HepG2 (cell line): Measurements from ENCODE around the gene ITGB5. TPM values are rescaled to one million over a fixed set of nuclear protein-coding genes. Genes with fewer than 3 reads are reported as not detected.

Experiments
- BRF2 ChIP-seq: sonication (generic); formaldehyde crosslinking; IDR thresholded peaks from 2 replicates; pipeline ENCODE4 v1.8.1; 2022; ENCODE audit warnings: mild to moderate bottlenecking, missing genetic modification reagents
- CEBPG ChIP-seq: IDR thresholded peaks from 2 replicates; pipeline ENCODE4 v1.6.1; 2016
- E2F1 ChIP-seq: sonication (generic); formaldehyde crosslinking; IDR thresholded peaks from 2 replicates; pipeline ENCODE4 v1.5.0; 2020; ENCODE audit warnings: missing genetic modification reagents
- ERF ChIP-seq: IDR thresholded peaks from 2 replicates; pipeline ENCODE4 v1.6.1; 2018; ENCODE audit warnings: missing biosample characterization, missing genetic modification reagents
- FOXA1 ChIP-seq, 2 experiments: fragments of 450-650 bp in 1 of 2; sonication (generic) in 1 of 2; formaldehyde crosslinking in 1 of 2; IDR thresholded peaks; 2 replicates each; pipeline versions ENCODE4 v1.4.0 to v1.6.1; 2016 to 2020; ENCODE audit warnings: missing genetic modification reagents in 1 of 2
- FOXO1 ChIP-seq: sonication (generic); formaldehyde crosslinking; IDR thresholded peaks from 2 replicates; pipeline ENCODE4 v1.4.0; 2020; ENCODE audit warnings: missing genetic modification reagents
- FOXP1 ChIP-seq, 2 experiments: fragments of 450-650 bp in 1 of 2; IDR thresholded peaks; 2 replicates each; pipeline ENCODE4 v1.6.1; 2017 to 2018; ENCODE audit warnings: antibody characterized with exemption in 1 of 2
- GATA4 ChIP-seq: sonication (generic); IDR thresholded peaks from 2 replicates; pipeline ENCODE4 v1.6.1; 2016; ENCODE audit warnings: antibody characterized with exemption, low read depth, borderline replicate concordance
- HDAC2 ChIP-seq: sonication (generic); formaldehyde crosslinking; IDR thresholded peaks from 2 replicates; pipeline ENCODE4 v1.4.0; 2020; ENCODE audit warnings: missing genetic modification reagents
- HES4 ChIP-seq: sonication (generic); formaldehyde crosslinking; IDR thresholded peaks from 2 replicates; pipeline ENCODE4 v1.9.0; 2021; ENCODE audit warnings: mild to moderate bottlenecking, missing genetic modification reagents, borderline replicate concordance
- HNRNPH1 ChIP-seq: fragments of 200-400 bp; formaldehyde crosslinking; optimal IDR thresholded peaks from 2 replicates; pipeline ENCODE3; 2017; ENCODE audit warnings: mild to moderate bottlenecking, low read depth, low read length
- JUNB ChIP-seq: sonication (generic); formaldehyde crosslinking; IDR thresholded peaks from 2 replicates; pipeline ENCODE4 v1.8.0; 2022; ENCODE audit warnings: missing genetic modification reagents, mild to moderate bottlenecking, borderline replicate concordance
- MEF2D ChIP-seq: sonication (generic); formaldehyde crosslinking; IDR thresholded peaks from 2 replicates; pipeline ENCODE4 v1.5.1; 2020; ENCODE audit warnings: mild to moderate bottlenecking, missing genetic modification reagents
- NFIC ChIP-seq: IDR thresholded peaks from 2 replicates; pipeline ENCODE4 v1.6.1; 2012; ENCODE audit warnings: mild to moderate bottlenecking, low read length, inconsistent platforms
- NFKB2 ChIP-seq: sonication (generic); formaldehyde crosslinking; IDR thresholded peaks from 2 replicates; pipeline ENCODE4 v1.4.0; 2020; ENCODE audit warnings: missing genetic modification reagents, borderline replicate concordance
- NKX3-1 ChIP-seq: sonication (generic); formaldehyde crosslinking; IDR thresholded peaks from 2 replicates; pipeline ENCODE4 v1.5.0; 2020; ENCODE audit warnings: missing genetic modification reagents
- POLR2G ChIP-seq: fragments of 200-400 bp; formaldehyde crosslinking; IDR thresholded peaks from 2 replicates; pipeline ENCODE4 v1.6.1; 2018; ENCODE audit warnings: mild to moderate bottlenecking, low read depth, low read length, moderate library complexity
- PPARG ChIP-seq: conservative IDR thresholded peaks from 2 replicates; pipeline ENCODE4 v1.6.1; 2016; ENCODE audit warnings: missing biosample characterization, missing genetic modification reagents
- SAP130 ChIP-seq: IDR thresholded peaks from 2 replicates; pipeline ENCODE4 v1.6.1; 2016; ENCODE audit warnings: low read depth
- TEAD3 ChIP-seq: optimal IDR thresholded peaks from 2 replicates; pipeline ENCODE3; 2016; ENCODE audit warnings: borderline replicate concordance
- U2AF1 ChIP-seq: fragments of 200-400 bp; formaldehyde crosslinking; optimal IDR thresholded peaks from 2 replicates; pipeline ENCODE3; 2017; ENCODE audit warnings: mild to moderate bottlenecking, low read depth, low read length
- ZFP37 ChIP-seq: sonication (generic); formaldehyde crosslinking; IDR thresholded peaks from 2 replicates; pipeline ENCODE4 v1.4.0; 2020; ENCODE audit warnings: missing genetic modification reagents, borderline replicate concordance
- ZFX ChIP-seq: sonication (generic); formaldehyde crosslinking; IDR thresholded peaks from 2 replicates; pipeline ENCODE4 v1.4.0; 2020; ENCODE audit warnings: mild to moderate bottlenecking, low read depth, missing genetic modification reagents, moderate library complexity
- ZNF160 ChIP-seq: sonication (generic); formaldehyde crosslinking; IDR thresholded peaks from 2 replicates; pipeline ENCODE4 v1.8.0; 2022; ENCODE audit warnings: mild to moderate bottlenecking, inconsistent platforms, missing genetic modification reagents
- ZNF18 ChIP-seq: sonication (generic); formaldehyde crosslinking; IDR thresholded peaks from 2 replicates; pipeline ENCODE4 v1.8.0; 2022; ENCODE audit warnings: mild to moderate bottlenecking, missing genetic modification reagents; ENCODE audit not compliant: insufficient replicate concordance
- ZNF331 ChIP-seq: sonication (generic); formaldehyde crosslinking; IDR thresholded peaks from 2 replicates; pipeline ENCODE4 v1.4.0; 2020; ENCODE audit warnings: missing genetic modification reagents
- ZNF546 ChIP-seq: sonication (generic); formaldehyde crosslinking; conservative IDR thresholded peaks from 2 replicates; pipeline ENCODE4 v1.8.1; 2023; ENCODE audit warnings: mild to moderate bottlenecking, missing genetic modification reagents
- ZNF562 ChIP-seq: sonication (generic); formaldehyde crosslinking; IDR thresholded peaks from 2 replicates; pipeline ENCODE4 v1.8.0; 2022; ENCODE audit warnings: missing genetic modification reagents, borderline replicate concordance
- ZSCAN12 ChIP-seq: sonication (generic); formaldehyde crosslinking; IDR thresholded peaks from 2 replicates; pipeline ENCODE4 v1.9.0; 2021; ENCODE audit warnings: mild to moderate bottlenecking, missing genetic modification reagents
- polyA plus RNA-seq, 8 experiments: library from polyadenylated mRNA; depleted of rRNA in 3 of 8; stranded (reverse) in 7 of 8; unstranded in 1 of 8; fragments of >200 nt; fragmentation: Illumina TruSeq in 4 of 8; extraction: Trizol in 4 of 8; gene quantifications; 2 replicates each; pipeline versions ENCODE4 v1.2.1 to v1.2.3, GENCODE V29; 2011 to 2016; ENCODE audit warnings: low read depth in 4 of 8, missing spikeins in 1 of 8, mixed read lengths in 1 of 8; ENCODE audit not compliant: insufficient read depth in 1 of 8
- total RNA-seq, 5 experiments: library from RNA; depleted of rRNA; stranded (reverse); fragments of >200 nt; fragmentation: Illumina TruSeq; extraction: Trizol; gene quantifications; 2 replicates each; pipeline ENCODE4 v1.2.3, GENCODE V29; 2016; ENCODE audit warnings: low read depth in 1 of 5

ITGB5 gene
- total and polyA plus RNA-seq, 2 of the 13 experiments (the other 11 are each of a cell fraction or from before 2014, with no cell fraction given) = 74.1 to 343 TPM

GRCh38 chr3:124878561-124879336, 8.4 kb downstream of the ITGB5 start (continued):
- TF ChIP-seq ZNF562 (CRISPR knock-in tag) (no peak), ZNF331 (CRISPR knock-in tag) (peak; percentile 26; the same call in 1 of the 2 replicates), JUNB (peak; percentile 75; the same call in 1 of the 2 replicates), HDAC2 (peak; percentile 65), E2F1 (no peak), MEF2D (peak; percentile 81), FOXO1 (CRISPR knock-in tag) (peak; percentile 71; the same call in 1 of the 2 replicates), GATA4 (peak; percentile 88), HES4 (CRISPR knock-in tag) (no peak), BRF2 (CRISPR knock-in tag) (no peak), ZFP37 (CRISPR knock-in tag) (no peak), NFKB2 (CRISPR knock-in tag) (no peak), ZNF160 (no peak), FOXA1 (IDR thresholded peaks at IDR 0.05) (no peak), FOXA1 (CRISPR knock-in tag; IDR thresholded peaks at IDR 0.05) (peak; percentile 78), ZSCAN12 (CRISPR knock-in tag) (no peak), ZNF18 (CRISPR knock-in tag) (peak; percentile 81), CEBPG (CRISPR knock-in tag) (peak; percentile 26), POLR2G (peak; percentile 24; the same call in 1 of the 2 replicates), FOXP1 (IDR thresholded peaks at IDR 0.05) (peak; percentile 17; the same call in 1 of the 2 replicates), FOXP1 (CRISPR knock-in tag; IDR thresholded peaks at IDR 0.05) (peak; percentile 72), ZFX (CRISPR knock-in tag) (peak; percentile 35; the same call in 1 of the 2 replicates), PPARG (0 out of 2 replicates have a peak, but pooled peaks have one; percentile 11), TEAD3 (CRISPR knock-in tag) (peak; percentile 88), NFIC (peak; percentile 79; the same call in 1 of the 2 replicates), ERF (peak; percentile 86; the same call in 1 of the 2 replicates), HNRNPH1 (no peak), NKX3-1 (CRISPR knock-in tag) (0 out of 2 replicates have a peak, but pooled peaks have one; percentile 58), SAP130 (CRISPR knock-in tag) (peak; percentile 80), ZNF546 (CRISPR knock-in tag) (no peak), U2AF1 (no peak)
